ENCODE results near the gene ADAMTS18. TPM values are rescaled to one million over a fixed set of nuclear protein-coding genes. Genes with fewer than 3 reads are reported as not detected.

The ADAMTS18 gene
- total RNA-seq, 1 experiment from 2014 or later: not detected

DNA sequence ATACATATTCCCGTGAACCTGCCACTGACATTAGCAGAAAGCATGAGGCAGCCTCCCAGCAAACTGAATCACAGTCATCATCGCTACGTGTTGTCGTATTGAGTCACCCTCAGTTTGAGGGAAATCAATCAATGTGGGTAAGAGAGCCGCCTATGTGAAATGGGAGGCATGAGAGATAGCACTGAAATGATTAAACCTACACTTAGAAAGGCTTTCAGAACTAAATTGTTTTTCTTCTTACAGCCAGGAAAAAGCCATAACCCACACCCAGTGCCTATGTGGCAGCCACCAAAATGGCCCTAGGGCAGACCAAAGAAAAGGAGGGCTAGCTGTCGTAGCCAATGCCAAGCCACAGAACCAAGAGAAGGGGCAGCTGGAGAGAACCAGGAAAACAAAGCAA, 90.5 kb downstream of the ADAMTS18 start:
- intact Hi-C loops (cut with micrococcal nuclease; ENCODE audit: unreplicated experiment): no loop called here
- no peak for TF ChIP-seq EZH2 (IDR thresholded peaks at IDR 0.05; ENCODE audit: borderline replicate concordance, low read depth, low read length, poor library complexity, severe bottlenecking)
- TF ChIP-seq, protein P1, sequence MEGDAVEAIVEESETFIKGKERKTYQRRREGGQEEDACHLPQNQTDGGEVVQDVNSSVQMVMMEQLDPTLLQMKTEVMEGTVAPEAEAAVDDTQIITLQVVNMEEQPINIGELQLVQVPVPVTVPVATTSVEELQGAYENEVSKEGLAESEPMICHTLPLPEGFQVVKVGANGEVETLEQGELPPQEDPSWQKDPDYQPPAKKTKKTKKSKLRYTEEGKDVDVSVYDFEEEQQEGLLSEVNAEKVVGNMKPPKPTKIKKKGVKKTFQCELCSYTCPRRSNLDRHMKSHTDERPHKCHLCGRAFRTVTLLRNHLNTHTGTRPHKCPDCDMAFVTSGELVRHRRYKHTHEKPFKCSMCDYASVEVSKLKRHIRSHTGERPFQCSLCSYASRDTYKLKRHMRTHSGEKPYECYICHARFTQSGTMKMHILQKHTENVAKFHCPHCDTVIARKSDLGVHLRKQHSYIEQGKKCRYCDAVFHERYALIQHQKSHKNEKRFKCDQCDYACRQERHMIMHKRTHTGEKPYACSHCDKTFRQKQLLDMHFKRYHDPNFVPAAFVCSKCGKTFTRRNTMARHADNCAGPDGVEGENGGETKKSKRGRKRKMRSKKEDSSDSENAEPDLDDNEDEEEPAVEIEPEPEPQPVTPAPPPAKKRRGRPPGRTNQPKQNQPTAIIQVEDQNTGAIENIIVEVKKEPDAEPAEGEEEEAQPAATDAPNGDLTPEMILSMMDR (conservative IDR thresholded peaks at IDR 0.05; ENCODE audit: low read depth, low read length): no peak
- CTCF ChIA-PET: no interaction called here
- POLR2A ChIA-PET (ENCODE audit: low non-redundant PET): no interaction called here
- Histone ChIP-seq H3K4me3 (ENCODE audit: low read depth, low read length, poor library complexity, severe bottlenecking) (no peak overlapping the region), H3K4me1 (ENCODE audit: insufficient read depth, low read length, poor library complexity, severe bottlenecking) (no peaks in the 10 kb centered on the region), H3K27me3 (replicated peaks; ENCODE audit: insufficient read depth, low read depth, low read length, poor library complexity) (peaks cover 24% of the 10 kb centered on the region), H3K27ac (ENCODE audit: low read depth, low read length, poor library complexity, severe bottlenecking) (no peak overlapping the region), H3K9me3 (ENCODE audit: low read depth, low read length, poor library complexity, severe bottlenecking) (no peaks in the 10 kb centered on the region), H3K36me3 (ENCODE audit: insufficient read depth, low read length, poor library complexity, severe bottlenecking) (no peaks in the 10 kb centered on the region)
- DNase-seq (ENCODE audit: low spot score): no peak
- BruUV-seq (replicated peaks): no TSS peak

- TF ChIP-seq, protein P1 (conservative IDR thresholded peaks at IDR 0.05; ENCODE audit: low read depth, low read length): no peak
- no peak for TF ChIP-seq EZH2 (IDR thresholded peaks at IDR 0.05; ENCODE audit: borderline replicate concordance, low read depth, low read length, poor library complexity, severe bottlenecking)
- DNase-seq (ENCODE audit: low spot score): no peak
- Histone ChIP-seq H3K27ac (ENCODE audit: low read depth, low read length, poor library complexity, severe bottlenecking) (no peak overlapping the region), H3K4me3 (ENCODE audit: low read depth, low read length, poor library complexity, severe bottlenecking) (no peak overlapping the region), H3K27me3 (replicated peaks; ENCODE audit: insufficient read depth, low read depth, low read length, poor library complexity) (peaks cover 11% of the 10 kb centered on the region), H3K36me3 (ENCODE audit: insufficient read depth, low read length, poor library complexity, severe bottlenecking) (no peaks in the 10 kb centered on the region), H3K9me3 (ENCODE audit: low read depth, low read length, poor library complexity, severe bottlenecking) (no peaks in the 10 kb centered on the region), H3K4me1 (ENCODE audit: insufficient read depth, low read length, poor library complexity, severe bottlenecking) (no peaks in the 10 kb centered on the region)
- ChIA-PET CTCF (no interaction called here), POLR2A (ENCODE audit: low non-redundant PET) (no interaction called here)
- intact Hi-C loops (cut with micrococcal nuclease; ENCODE audit: unreplicated experiment): loop anchor here (2.0 kb wide), 1 partner anchor 20 kb away; no protein-coding TSS in a partner anchor
- BruUV-seq (replicated peaks): no TSS peak
These were observed 98.2 kb downstream of the ADAMTS18 start for GRCh38 chr16:77336637-77337036.

- Histone ChIP-seq H3K27ac (ENCODE audit: low read depth, low read length, poor library complexity, severe bottlenecking) (no peak overlapping the region), H3K4me3 (ENCODE audit: low read depth, low read length, poor library complexity, severe bottlenecking) (no peak overlapping the region), H3K4me1 (ENCODE audit: insufficient read depth, low read length, poor library complexity, severe bottlenecking) (no peaks in the 10 kb centered on the region), H3K27me3 (replicated peaks; ENCODE audit: insufficient read depth, low read depth, low read length, poor library complexity) (peaks cover 11% of the 10 kb centered on the region), H3K36me3 (ENCODE audit: insufficient read depth, low read length, poor library complexity, severe bottlenecking) (no peaks in the 10 kb centered on the region), H3K9me3 (ENCODE audit: low read depth, low read length, poor library complexity, severe bottlenecking) (no peaks in the 10 kb centered on the region)
- POLR2A ChIA-PET (ENCODE audit: low non-redundant PET): no interaction called here
- CTCF ChIA-PET: no interaction called here
- intact Hi-C loops (cut with micrococcal nuclease; ENCODE audit: unreplicated experiment): loop anchor here (2.0 kb wide), 1 partner anchor 19 kb away; no protein-coding TSS in a partner anchor
- TF ChIP-seq EZH2 (IDR thresholded peaks at IDR 0.05; ENCODE audit: borderline replicate concordance, low read depth, low read length, poor library complexity, severe bottlenecking): no peak
- TF ChIP-seq, protein P1 (conservative IDR thresholded peaks at IDR 0.05; ENCODE audit: low read depth, low read length): no peak
- no peak for DNase-seq (ENCODE audit: low spot score)
- BruUV-seq (replicated peaks): no TSS peak
These were observed 99.1 kb downstream of the ADAMTS18 start for GRCh38 chr16:77335652-77336234.

All from A673 (cell line).